ENCODE results near the gene WFS1.

GRCh38 chr4:6246170-6246634 is 23.4 kb upstream of the WFS1 start:
- no peak for TF ChIP-seq CTCF (IDR thresholded peaks at IDR 0.05)
- no peak for TF ChIP-seq POLR2AphosphoS5 (IDR thresholded peaks at IDR 0.05)
- no peak for TF ChIP-seq POLR2A (IDR thresholded peaks at IDR 0.05)
